ENCODE measurements around the gene MRPL55. TPM values are rescaled to one million over a fixed set of nuclear protein-coding genes. Genes with fewer than 3 reads are reported as not detected.

Gene MRPL55
- total RNA-seq, 2 donors from 2014 or later: 120 to 136 TPM

- Histone ChIP-seq H3K9me3 (no peaks in the 10 kb centered on the region), H3K27ac (peak overlapping the region; percentile 98 to 100), H3K27me3 (replicated peaks; ENCODE audit: insufficient read depth) (no peaks in the 10 kb centered on the region), H3K36me3 (no peaks in the 10 kb centered on the region), H3K4me3 (peak overlapping the region; percentile 95 to 100), H3K4me1 (replicated peaks) (peaks cover 40% of the 10 kb centered on the region)
- TF ChIP-seq POLR2AphosphoS5 (IDR thresholded peaks at IDR 0.05) (no peak), POLR2A (IDR thresholded peaks at IDR 0.05) (no peak)
- TF ChIP-seq, protein P1, sequence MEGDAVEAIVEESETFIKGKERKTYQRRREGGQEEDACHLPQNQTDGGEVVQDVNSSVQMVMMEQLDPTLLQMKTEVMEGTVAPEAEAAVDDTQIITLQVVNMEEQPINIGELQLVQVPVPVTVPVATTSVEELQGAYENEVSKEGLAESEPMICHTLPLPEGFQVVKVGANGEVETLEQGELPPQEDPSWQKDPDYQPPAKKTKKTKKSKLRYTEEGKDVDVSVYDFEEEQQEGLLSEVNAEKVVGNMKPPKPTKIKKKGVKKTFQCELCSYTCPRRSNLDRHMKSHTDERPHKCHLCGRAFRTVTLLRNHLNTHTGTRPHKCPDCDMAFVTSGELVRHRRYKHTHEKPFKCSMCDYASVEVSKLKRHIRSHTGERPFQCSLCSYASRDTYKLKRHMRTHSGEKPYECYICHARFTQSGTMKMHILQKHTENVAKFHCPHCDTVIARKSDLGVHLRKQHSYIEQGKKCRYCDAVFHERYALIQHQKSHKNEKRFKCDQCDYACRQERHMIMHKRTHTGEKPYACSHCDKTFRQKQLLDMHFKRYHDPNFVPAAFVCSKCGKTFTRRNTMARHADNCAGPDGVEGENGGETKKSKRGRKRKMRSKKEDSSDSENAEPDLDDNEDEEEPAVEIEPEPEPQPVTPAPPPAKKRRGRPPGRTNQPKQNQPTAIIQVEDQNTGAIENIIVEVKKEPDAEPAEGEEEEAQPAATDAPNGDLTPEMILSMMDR (IDR thresholded peaks at IDR 0.05): no peak
- WGBS: 1% methylated on average over 76 of the region's 79 CpGs
- intact Hi-C loops (cut with DNase I): loop anchor here (2.0 to 10.0 kb wide), 3 partner anchors 26 to 318 kb away; partner anchors contain the start of genes MRPL55 and WNT9A
- DNase-seq (ENCODE audit: low spot score): peak; percentile 44
Observed at GRCh38 chr1:228082918-228083870, 25.9 kb downstream of the MRPL55 start.

DNA sequence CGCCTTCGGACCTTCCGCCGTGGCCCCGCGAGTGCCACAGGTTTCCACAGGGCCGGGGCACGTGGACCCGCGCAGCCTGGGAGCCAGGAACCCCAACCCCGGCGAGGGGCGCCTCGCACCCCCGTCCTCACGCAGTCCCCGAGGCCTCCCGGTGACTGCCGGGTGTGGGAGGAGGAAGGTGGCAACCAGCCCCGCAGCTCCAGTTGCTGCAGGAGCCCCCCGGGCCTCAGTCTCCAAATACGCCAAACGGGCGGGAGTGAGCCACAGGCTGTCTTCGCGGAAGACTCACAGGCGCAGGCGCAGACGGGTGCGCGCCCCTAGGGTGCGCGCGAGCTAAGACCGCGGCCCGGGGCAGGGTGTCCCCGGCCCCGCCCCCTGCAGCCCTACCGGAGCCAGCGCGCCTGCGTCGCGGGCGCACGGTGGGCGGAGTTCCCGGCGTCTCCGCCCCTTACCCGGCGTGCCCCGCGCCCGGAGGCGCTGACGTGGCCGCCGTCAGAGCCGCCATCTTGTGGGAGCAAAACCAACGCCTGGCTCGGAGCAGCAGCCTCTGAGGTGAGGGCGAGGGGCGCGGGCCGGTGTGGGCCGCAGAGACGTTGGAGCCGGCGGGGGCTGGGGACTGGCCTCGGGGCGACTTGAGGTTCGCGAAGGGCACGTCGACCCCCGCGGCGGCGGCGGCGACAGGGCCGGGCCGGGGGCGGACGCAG, 26.7 kb downstream of the MRPL55 start, which contains the start of gene ARF1:
ARF1 (plus strand) TSS at position 495 of the 704 bp plus-strand sequence. CDS start 14,407 bp downstream, outside the sequence.
- DNase-seq (ENCODE audit: low spot score): peak; percentile 92
- Histone ChIP-seq H3K27ac (peak within 1 kb of the TSS; percentile 98 to 100), H3K27me3 (replicated peaks; ENCODE audit: insufficient read depth) (no peaks in the 10 kb centered on the region), H3K4me1 (replicated peaks) (peaks cover 32% of the 10 kb centered on the region), H3K4me3 (peak within 1 kb of the TSS; percentile 95 to 100), H3K36me3 (no peaks in the 10 kb centered on the region), H3K9me3 (no peaks in the 10 kb centered on the region)
- intact Hi-C loops (cut with DNase I): loop anchor here (2.0 to 10.0 kb wide), 3 partner anchors 26 to 318 kb away; partner anchors contain the start of genes MRPL55 and WNT9A
- peak; percentile 91 for TF ChIP-seq POLR2A (IDR thresholded peaks at IDR 0.05)
- peak; percentile 81 for TF ChIP-seq POLR2AphosphoS5 (IDR thresholded peaks at IDR 0.05)
- TF ChIP-seq, protein P1 (IDR thresholded peaks at IDR 0.05): peak in 3 of 4 experiments; percentile 30 to 66 (median 57)
- under 1% methylated on average over 58 of the region's 87 CpGs for WGBS

GRCh38 chr1:228081578-228082213, 27.4 kb downstream of the MRPL55 start:
- DNase-seq (ENCODE audit: low spot score): no peak
- TF ChIP-seq, protein P1 (IDR thresholded peaks at IDR 0.05): no peak
- TF ChIP-seq POLR2AphosphoS5 (IDR thresholded peaks at IDR 0.05) (no peak), POLR2A (IDR thresholded peaks at IDR 0.05) (no peak)
- H3K27ac ChIP-seq: peak overlapping the region; percentile 98 to 100
- no peaks in the 10 kb centered on the region for H3K9me3 ChIP-seq
- no peaks in the 10 kb centered on the region for H3K36me3 ChIP-seq
- intact Hi-C loops (cut with DNase I): loop anchor here (2.0 to 10.0 kb wide), 3 partner anchors 27 to 317 kb away; partner anchors contain the start of genes MRPL55 and WNT9A
- WGBS: 9% methylated on average over 31 of the region's 31 CpGs
- H3K4me1 ChIP-seq (replicated peaks): peaks cover 25% of the 10 kb centered on the region
- H3K4me3 ChIP-seq: peak overlapping the region; percentile 95 to 100
- no peaks in the 10 kb centered on the region for H3K27me3 ChIP-seq (replicated peaks; ENCODE audit: insufficient read depth)

DNA sequence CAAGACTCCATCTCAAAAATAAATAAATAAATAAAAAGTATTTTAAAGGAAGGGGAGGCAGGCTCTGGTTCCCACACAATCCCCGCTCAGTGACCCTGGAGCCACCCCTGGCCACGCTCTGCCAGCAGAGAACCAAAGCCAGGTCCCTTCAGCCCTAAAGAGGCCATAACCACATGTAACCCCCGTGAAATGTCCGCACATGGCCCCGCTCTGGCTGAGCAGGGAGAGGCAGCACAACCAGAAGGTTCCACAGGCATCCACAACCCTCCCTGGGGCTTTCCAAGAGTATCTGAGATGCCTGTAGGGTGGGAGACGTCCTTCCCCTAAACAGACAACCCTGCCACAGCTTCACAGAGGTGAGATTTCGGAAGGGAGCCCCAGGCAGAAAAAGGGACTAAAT, 28.0 kb downstream of the MRPL55 start:
- H3K9me3 ChIP-seq: no peaks in the 10 kb centered on the region
- no peak overlapping the region for H3K27ac ChIP-seq
- no peaks in the 10 kb centered on the region for H3K27me3 ChIP-seq (replicated peaks; ENCODE audit: insufficient read depth)
- intact Hi-C loops (cut with DNase I): loop anchor here (5.0 to 10.0 kb wide), 2 partner anchors 134 to 316 kb away; partner anchors contain the start of gene WNT9A
- no peaks in the 10 kb centered on the region for H3K36me3 ChIP-seq
- DNase-seq (ENCODE audit: low spot score): no peak
- peaks cover 23% of the 10 kb centered on the region for H3K4me1 ChIP-seq (replicated peaks)
- 90% methylated on average over 7 of the region's 7 CpGs for WGBS
- H3K4me3 ChIP-seq: peak overlapping the region; percentile 95 to 100
- no peak for TF ChIP-seq POLR2AphosphoS5 (IDR thresholded peaks at IDR 0.05)
- TF ChIP-seq, protein P1 (IDR thresholded peaks at IDR 0.05): no peak
- no peak for TF ChIP-seq POLR2A (IDR thresholded peaks at IDR 0.05)

Data from prostate gland (tissue), 2 donors.